IPS-15b (cell line): ENCODE results near the gene ELMOD3.
"Not testable (repeated sequence)": the region's sequence is repeated elsewhere in the genome, so short reads cannot be mapped to it uniquely, and the experiment has no call there.

Experiments used
- H3K27me3 ChIP-seq: one replicate; pipeline ENCODE4 v1.6.1; 2013; ENCODE audit warnings: low read length; ENCODE audit not compliant: control insufficient read depth, insufficient read depth
- H3K36me3 ChIP-seq: one replicate; pipeline ENCODE4 v1.6.1; 2013; ENCODE audit warnings: low read length; ENCODE audit not compliant: control insufficient read depth, insufficient read depth
- H3K4me1 ChIP-seq: one replicate; pipeline ENCODE4 v1.6.1; 2013; ENCODE audit warnings: mild to moderate bottlenecking, low read length; ENCODE audit not compliant: control insufficient read depth, insufficient read depth
- H3K4me3 ChIP-seq: one replicate; pipeline ENCODE4 v1.5.1; 2013; ENCODE audit warnings: low read depth, low read length
- H3K9ac ChIP-seq: one replicate; pipeline ENCODE4 v1.6.1; 2013; ENCODE audit warnings: low read depth, mild to moderate bottlenecking, low read length
- H3K9me3 ChIP-seq: one replicate; pipeline ENCODE4 v1.6.1; 2013; ENCODE audit warnings: mild to moderate bottlenecking, low read length; ENCODE audit not compliant: control insufficient read depth, insufficient read depth

Gene ELMOD3

GRCh38 chr2:85356186-85356585 lies 1.6 kb downstream of the ELMOD3 start:
- Histone ChIP-seq H3K9me3 (no peaks in the 10 kb centered on the region), H3K4me3 (no peak overlapping the region), H3K4me1 (no peaks in the 10 kb centered on the region), H3K27me3 (no peaks in the 10 kb centered on the region), H3K36me3 (no peaks in the 10 kb centered on the region), H3K9ac (no peak overlapping the region)

- no peaks in the 10 kb centered on the region for H3K9me3 ChIP-seq
- no peaks in the 10 kb centered on the region for H3K36me3 ChIP-seq
- H3K27me3 ChIP-seq = no peaks in the 10 kb centered on the region
These were observed 3.2 kb downstream of the ELMOD3 start for GRCh38 chr2:85357736-85358135.

GRCh38 chr2:85362653-85363387 lies 8.3 kb downstream of the ELMOD3 start:
- not testable (repeated sequence) for H3K4me1 ChIP-seq, H3K9ac ChIP-seq, H3K27me3 ChIP-seq, H3K4me3 ChIP-seq, H3K9me3 ChIP-seq, H3K36me3 ChIP-seq

More at GRCh38 chr2:85357736-85358135, 3.2 kb downstream of the ELMOD3 start:
- H3K4me3 ChIP-seq = no peak overlapping the region
- H3K4me1 ChIP-seq = no peaks in the 10 kb centered on the region
- no peak overlapping the region for H3K9ac ChIP-seq

- no peak overlapping the region for H3K9ac ChIP-seq
These were observed 12.6 kb downstream of the ELMOD3 start for GRCh38 chr2:85367180-85367579.

GRCh38 chr2:85368921-85369320 lies 14.4 kb downstream of the ELMOD3 start:
- H3K9ac ChIP-seq = no peak overlapping the region
- no peaks in the 10 kb centered on the region for H3K27me3 ChIP-seq
- H3K9me3 ChIP-seq = no peaks in the 10 kb centered on the region
- no peaks in the 10 kb centered on the region for H3K4me1 ChIP-seq
- H3K36me3 ChIP-seq = peaks cover 5% of the 10 kb centered on the region
- H3K4me3 ChIP-seq = no peak overlapping the region

More at GRCh38 chr2:85367180-85367579, 12.6 kb downstream of the ELMOD3 start:
- H3K4me1 ChIP-seq = no peaks in the 10 kb centered on the region
- peaks cover 9% of the 10 kb centered on the region for H3K36me3 ChIP-seq
- H3K27me3 ChIP-seq = no peaks in the 10 kb centered on the region
- H3K4me3 ChIP-seq = no peak overlapping the region
- no peaks in the 10 kb centered on the region for H3K9me3 ChIP-seq

GRCh38 chr2:85369500-85369899 lies 14.9 kb downstream of the ELMOD3 start:
- peaks cover 5% of the 10 kb centered on the region for H3K36me3 ChIP-seq
- H3K9me3 ChIP-seq = no peaks in the 10 kb centered on the region
- H3K4me1 ChIP-seq = no peaks in the 10 kb centered on the region
- no peaks in the 10 kb centered on the region for H3K27me3 ChIP-seq
- H3K4me3 ChIP-seq = no peak overlapping the region
- H3K9ac ChIP-seq = no peak overlapping the region

- no peak overlapping the region for H3K4me3 ChIP-seq
- H3K4me1 ChIP-seq = no peaks in the 10 kb centered on the region
- no peak overlapping the region for H3K9ac ChIP-seq
- no peaks in the 10 kb centered on the region for H3K9me3 ChIP-seq
- H3K36me3 ChIP-seq = peaks cover 5% of the 10 kb centered on the region
- no peaks in the 10 kb centered on the region for H3K27me3 ChIP-seq
These were observed 16.5 kb downstream of the ELMOD3 start for GRCh38 chr2:85371045-85371444.

- H3K27me3 ChIP-seq = no peaks in the 10 kb centered on the region
- H3K4me1 ChIP-seq = no peaks in the 10 kb centered on the region
- no peak overlapping the region for H3K9ac ChIP-seq
- no peaks in the 10 kb centered on the region for H3K9me3 ChIP-seq
- peaks cover 2% of the 10 kb centered on the region for H3K36me3 ChIP-seq
- no peak overlapping the region for H3K4me3 ChIP-seq
These were observed 21.9 kb downstream of the ELMOD3 start for GRCh38 chr2:85376291-85377065.

- no peaks in the 10 kb centered on the region for H3K36me3 ChIP-seq
- no peaks in the 10 kb centered on the region for H3K27me3 ChIP-seq
- no peak overlapping the region for H3K4me3 ChIP-seq
- H3K9me3 ChIP-seq = no peaks in the 10 kb centered on the region
- no peaks in the 10 kb centered on the region for H3K4me1 ChIP-seq
- H3K9ac ChIP-seq = no peak overlapping the region
These were observed 22.5 kb downstream of the ELMOD3 start for GRCh38 chr2:85377083-85377482.

- Histone ChIP-seq H3K9ac (no peak overlapping the region), H3K4me3 (no peak overlapping the region), H3K9me3 (no peaks in the 10 kb centered on the region), H3K4me1 (no peaks in the 10 kb centered on the region), H3K27me3 (no peaks in the 10 kb centered on the region), H3K36me3 (no peaks in the 10 kb centered on the region)
These were observed 23.7 kb downstream of the ELMOD3 start for GRCh38 chr2:85378257-85378656.

GRCh38 chr2:85380048-85380447 lies 25.5 kb downstream of the ELMOD3 start:
- H3K27me3 ChIP-seq = no peaks in the 10 kb centered on the region
- H3K36me3 ChIP-seq = no peaks in the 10 kb centered on the region
- H3K9me3 ChIP-seq = no peaks in the 10 kb centered on the region
- H3K4me1 ChIP-seq = no peaks in the 10 kb centered on the region
- H3K4me3 ChIP-seq = no peak overlapping the region
- no peak overlapping the region for H3K9ac ChIP-seq

- not testable (repeated sequence) for H3K9ac ChIP-seq, H3K4me3 ChIP-seq, H3K27me3 ChIP-seq, H3K4me1 ChIP-seq, H3K36me3 ChIP-seq, H3K9me3 ChIP-seq
These were observed 28.6 kb downstream of the ELMOD3 start for GRCh38 chr2:85383151-85383550.
